Neural progenitor cell (in vitro differentiated cells): ENCODE data around the gene SLC7A6OS. TPM values are rescaled to one million over a fixed set of nuclear protein-coding genes. Genes with fewer than 3 reads are reported as not detected.
A peak's percentile ranks its signal among the peaks of the same experiment; 100 is the strongest.

ENCODE experiments used
- DNase-seq: peaks from one replicate; pipeline ENCODE4 v3.0.0-alpha.2; 2016; ENCODE audit warnings: low spot score
- H2AFZ ChIP-seq: fragments of 200-600 bp; sonication (generic); replicated peaks from 2 replicates; pipeline ENCODE4 v1.6.1; 2016; ENCODE audit warnings: antibody characterized with exemption
- H3F3A ChIP-seq: fragments of 200-600 bp; sonication (generic); 2 replicates; pipeline ENCODE4 v1.6.1; 2016; ENCODE audit warnings: antibody characterized with exemption, low read depth
- H3K27ac ChIP-seq: fragments of 200-600 bp; sonication (generic); 2 replicates; pipeline ENCODE4 v1.5.1; 2016; ENCODE audit warnings: mild to moderate bottlenecking
- H3K27me3 ChIP-seq: fragments of 200-600 bp; sonication (generic); 2 replicates; pipeline ENCODE4 v1.6.1; 2016; ENCODE audit warnings: mild to moderate bottlenecking, moderate library complexity
- H3K36me3 ChIP-seq: fragments of 200-600 bp; sonication (generic); 2 replicates; pipeline ENCODE4 v1.5.1; 2016
- H3K4me1 ChIP-seq: fragments of 200-600 bp; sonication (generic); 2 replicates; pipeline ENCODE4 v1.6.1; 2016; ENCODE audit warnings: mixed run types
- H3K4me2 ChIP-seq: fragments of 200-600 bp; sonication (generic); 2 replicates; pipeline ENCODE4 v1.6.1; 2016
- H3K4me3 ChIP-seq: fragments of 200-600 bp; sonication (generic); 2 replicates; pipeline ENCODE4 v1.5.1; 2016
- H3K79me2 ChIP-seq: fragments of 200-600 bp; sonication (generic); 2 replicates; pipeline ENCODE4 v1.6.1; 2016; ENCODE audit warnings: low read depth
- H3K9ac ChIP-seq: fragments of 200-600 bp; sonication (generic); 2 replicates; pipeline ENCODE4 v1.6.1; 2016
- H3K9me3 ChIP-seq: fragments of 200-600 bp; sonication (generic); 2 replicates; pipeline ENCODE4 v1.5.1; 2016; ENCODE audit warnings: low read depth
- H4K20me1 ChIP-seq: fragments of 200-600 bp; sonication (generic); 2 replicates; pipeline ENCODE4 v1.6.1; 2016; ENCODE audit warnings: low read depth
- H3K27ac Mint-ChIP-seq: 3 replicates; pipeline ENCODE4 v1.8.0; 2021; ENCODE audit warnings: mixed read lengths
- H3K27me3 Mint-ChIP-seq: 2 replicates; pipeline ENCODE4 v1.8.0; 2022; ENCODE audit warnings: low read depth, mild to moderate bottlenecking, inconsistent platforms, moderate library complexity, mixed read lengths; ENCODE audit not compliant: insufficient read depth
- H3K36me3 Mint-ChIP-seq: 3 replicates; pipeline ENCODE4 v1.8.0; 2021; ENCODE audit warnings: mixed read lengths
- H3K4me1 Mint-ChIP-seq: 3 replicates; pipeline ENCODE4 v1.8.0; 2021; ENCODE audit warnings: mixed read lengths
- H3K4me3 Mint-ChIP-seq: 3 replicates; pipeline ENCODE4 v1.8.0; 2021; ENCODE audit warnings: mild to moderate bottlenecking, moderate library complexity, mixed read lengths
- H3K9me3 Mint-ChIP-seq: 3 replicates; pipeline ENCODE4 v1.8.0; 2020; ENCODE audit warnings: mixed read lengths
- EZH2 ChIP-seq: fragments of 200-600 bp; sonication (generic); IDR thresholded peaks from 2 replicates; pipeline ENCODE4 v1.6.1; 2017; ENCODE audit warnings: antibody characterized with exemption, mild to moderate bottlenecking, moderate library complexity
- EZH2phosphoT487 ChIP-seq: fragments of 200-600 bp; sonication (generic); IDR thresholded peaks from 2 replicates; pipeline ENCODE4 v1.6.1; 2017; ENCODE audit warnings: antibody characterized with exemption
- total RNA-seq: library from RNA; depleted of rRNA; stranded (reverse); fragments of >200 nt; gene quantifications from 2 replicates; pipeline ENCODE4 v1.2.3, GENCODE V29; 2015; ENCODE audit warnings: low replicate concordance
- TF ChIP-seq, protein P1 (sequence below): fragments of 200-600 bp; sonication (generic); IDR thresholded peaks from 2 replicates; pipeline ENCODE4 v1.5.1; 2017; ENCODE audit warnings: antibody characterized with exemption, mild to moderate bottlenecking

The SLC7A6OS gene
- total RNA-seq, 1 donor from 2014 or later = 18.7 TPM

DNA sequence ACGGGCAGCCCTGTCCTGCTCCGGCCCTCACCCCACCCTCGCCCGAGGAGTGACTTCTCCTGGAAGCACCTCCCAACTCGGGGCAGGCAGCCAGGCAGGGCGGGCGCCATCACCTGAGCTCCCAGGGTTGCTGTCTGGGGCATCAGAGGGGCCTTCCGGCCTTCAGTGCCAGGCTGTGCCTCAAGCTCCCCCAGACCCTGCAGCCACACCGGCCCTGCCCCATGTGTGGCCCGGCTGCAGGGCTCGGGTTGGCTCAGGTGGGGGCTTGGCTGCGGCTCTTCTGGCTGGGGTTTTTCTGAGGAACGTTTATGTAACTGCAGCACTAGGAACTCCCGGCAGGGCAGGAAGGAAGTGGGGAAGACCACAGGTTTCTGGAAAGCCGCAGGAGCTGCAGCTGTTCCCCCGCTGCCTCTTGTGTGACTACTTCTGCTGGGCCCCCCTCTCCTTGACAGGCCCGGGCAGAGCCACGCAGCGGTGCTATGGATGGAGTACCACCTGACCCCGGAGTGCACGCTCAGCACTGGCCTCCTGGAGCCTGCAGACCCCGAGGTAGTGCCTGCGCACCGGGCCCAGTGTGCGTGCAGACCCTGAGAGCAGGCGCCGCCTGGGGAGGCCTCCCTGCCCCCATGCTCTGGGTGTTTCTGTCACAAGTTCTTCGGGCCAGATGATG, 45.6 kb upstream of the SLC7A6OS start:
- TF ChIP-seq, protein P1, sequence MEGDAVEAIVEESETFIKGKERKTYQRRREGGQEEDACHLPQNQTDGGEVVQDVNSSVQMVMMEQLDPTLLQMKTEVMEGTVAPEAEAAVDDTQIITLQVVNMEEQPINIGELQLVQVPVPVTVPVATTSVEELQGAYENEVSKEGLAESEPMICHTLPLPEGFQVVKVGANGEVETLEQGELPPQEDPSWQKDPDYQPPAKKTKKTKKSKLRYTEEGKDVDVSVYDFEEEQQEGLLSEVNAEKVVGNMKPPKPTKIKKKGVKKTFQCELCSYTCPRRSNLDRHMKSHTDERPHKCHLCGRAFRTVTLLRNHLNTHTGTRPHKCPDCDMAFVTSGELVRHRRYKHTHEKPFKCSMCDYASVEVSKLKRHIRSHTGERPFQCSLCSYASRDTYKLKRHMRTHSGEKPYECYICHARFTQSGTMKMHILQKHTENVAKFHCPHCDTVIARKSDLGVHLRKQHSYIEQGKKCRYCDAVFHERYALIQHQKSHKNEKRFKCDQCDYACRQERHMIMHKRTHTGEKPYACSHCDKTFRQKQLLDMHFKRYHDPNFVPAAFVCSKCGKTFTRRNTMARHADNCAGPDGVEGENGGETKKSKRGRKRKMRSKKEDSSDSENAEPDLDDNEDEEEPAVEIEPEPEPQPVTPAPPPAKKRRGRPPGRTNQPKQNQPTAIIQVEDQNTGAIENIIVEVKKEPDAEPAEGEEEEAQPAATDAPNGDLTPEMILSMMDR = no peak
- no peak for TF ChIP-seq EZH2phosphoT487
- TF ChIP-seq EZH2 = no peak
- no peak for DNase-seq
- Histone ChIP-seq H3K9ac (no peak overlapping the region), H3K4me2 (no peak overlapping the region), H3K27ac (no peak overlapping the region), H3K4me1 (no peaks in the 10 kb centered on the region), H4K20me1 (no peaks in the 10 kb centered on the region), H3K36me3 (no peaks in the 10 kb centered on the region), H3K4me3 (no peak overlapping the region), H3F3A (no peaks in the 10 kb centered on the region), H3K79me2 (no peaks in the 10 kb centered on the region), H3K9me3 (no peaks in the 10 kb centered on the region), H2AFZ (no peak overlapping the region), H3K27me3 (no peaks in the 10 kb centered on the region)
- no peaks in the 10 kb centered on the region for H3K9me3 Mint-ChIP-seq
- peaks cover 4% of the 10 kb centered on the region for H3K27me3 Mint-ChIP-seq
- no peak overlapping the region for H3K4me3 Mint-ChIP-seq
- H3K4me1 Mint-ChIP-seq = no peaks in the 10 kb centered on the region
- H3K36me3 Mint-ChIP-seq = peaks cover 6% of the 10 kb centered on the region
- H3K27ac Mint-ChIP-seq = no peak overlapping the region

DNA sequence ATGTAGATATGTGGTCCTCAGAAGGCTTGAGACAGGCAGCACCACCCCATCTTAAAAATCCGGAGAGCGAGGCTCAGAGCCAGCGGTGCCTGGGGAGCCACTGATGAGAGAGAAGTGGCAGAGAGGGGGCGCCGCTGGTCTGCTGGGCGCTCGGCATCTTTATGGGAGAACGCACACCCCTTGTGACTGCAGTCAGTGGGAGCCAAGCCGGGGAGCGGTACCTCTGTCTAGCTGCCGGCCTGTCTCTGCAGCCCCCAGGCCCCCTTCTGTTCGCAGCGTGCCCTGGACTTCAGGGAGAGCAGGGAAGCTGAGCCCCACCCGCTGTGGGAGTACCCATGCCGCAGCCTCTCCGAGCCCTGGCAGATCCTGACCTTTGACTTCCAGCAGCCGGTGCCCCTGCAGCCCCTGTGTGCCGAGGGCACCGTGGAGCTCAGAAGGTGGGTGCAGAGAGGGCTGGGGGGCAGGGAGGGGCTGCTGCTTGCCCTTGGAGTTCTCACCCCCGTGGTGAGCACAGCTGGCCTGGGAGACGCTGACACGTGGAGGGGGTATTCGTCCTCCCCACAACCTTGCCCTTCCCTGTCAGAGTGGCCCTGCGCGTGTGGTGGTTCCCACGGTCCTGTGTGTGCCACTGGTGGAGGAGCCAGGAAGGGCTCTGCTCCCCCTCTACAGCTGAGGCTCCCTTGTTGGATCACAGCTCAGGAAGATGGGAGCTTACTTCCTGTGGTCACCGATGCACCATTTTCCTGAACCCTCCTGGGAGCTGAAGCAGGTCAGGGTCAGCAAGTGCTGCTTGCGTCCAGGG, 44.9 kb upstream of the SLC7A6OS start:
- H3K9me3 Mint-ChIP-seq = no peaks in the 10 kb centered on the region
- H3F3A ChIP-seq = no peaks in the 10 kb centered on the region
- H3K36me3 Mint-ChIP-seq = peaks cover 6% of the 10 kb centered on the region
- H3K4me3 ChIP-seq = no peak overlapping the region
- no peaks in the 10 kb centered on the region for H3K9me3 ChIP-seq
- DNase-seq = peak; percentile 45
- TF ChIP-seq EZH2 (no peak), EZH2phosphoT487 (no peak)
- TF ChIP-seq, protein P1 = peak; percentile 53
- H3K9ac ChIP-seq = no peak overlapping the region
- no peaks in the 10 kb centered on the region for H3K4me1 Mint-ChIP-seq
- no peak overlapping the region for H3K27ac ChIP-seq
- H3K4me1 ChIP-seq = no peaks in the 10 kb centered on the region
- H3K79me2 ChIP-seq = no peaks in the 10 kb centered on the region
- no peaks in the 10 kb centered on the region for H3K27me3 ChIP-seq
- peaks cover 4% of the 10 kb centered on the region for H3K27me3 Mint-ChIP-seq
- no peaks in the 10 kb centered on the region for H3K36me3 ChIP-seq
- H3K27ac Mint-ChIP-seq = no peak overlapping the region
- no peak overlapping the region for H3K4me3 Mint-ChIP-seq
- H2AFZ ChIP-seq = no peak overlapping the region
- no peak overlapping the region for H3K4me2 ChIP-seq
- H4K20me1 ChIP-seq = no peaks in the 10 kb centered on the region

DNA sequence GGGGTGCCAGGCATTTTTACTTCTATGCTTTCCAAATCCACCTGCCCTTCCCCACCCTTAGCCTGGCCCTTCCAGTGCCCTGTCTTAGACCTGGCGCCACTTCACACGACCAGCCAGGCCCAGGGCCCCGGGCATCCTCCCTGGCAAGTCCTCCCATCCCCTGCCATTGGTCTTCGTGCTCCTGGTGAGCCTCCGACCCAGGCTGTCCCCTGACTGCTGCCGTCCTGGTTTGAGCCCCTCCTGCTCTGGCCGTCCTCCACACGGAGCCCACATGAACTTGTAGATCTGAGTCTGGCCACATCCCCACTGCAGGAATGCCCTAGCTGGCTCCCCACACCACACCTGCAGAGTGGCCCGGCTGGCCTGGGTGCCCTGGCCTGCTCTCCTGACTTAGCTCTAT, 44.1 kb upstream of the SLC7A6OS start:
- H3K4me1 Mint-ChIP-seq = no peaks in the 10 kb centered on the region

More for the DNA sequence above, 44.1 kb upstream of the SLC7A6OS start:
- Mint-ChIP-seq H3K4me3 (no peak overlapping the region), H3K9me3 (no peaks in the 10 kb centered on the region), H3K27me3 (peaks cover 4% of the 10 kb centered on the region), H3K36me3 (peaks cover 4% of the 10 kb centered on the region), H3K27ac (peak overlapping the region; percentile 25)
- Histone ChIP-seq H3K4me1 (no peaks in the 10 kb centered on the region), H3K9ac (no peak overlapping the region), H3K4me3 (no peak overlapping the region), H3K79me2 (no peaks in the 10 kb centered on the region), H3K4me2 (no peak overlapping the region), H3K9me3 (no peaks in the 10 kb centered on the region), H3K27me3 (no peaks in the 10 kb centered on the region), H2AFZ (no peak overlapping the region), H3K27ac (no peak overlapping the region), H4K20me1 (no peaks in the 10 kb centered on the region), H3F3A (no peaks in the 10 kb centered on the region), H3K36me3 (no peaks in the 10 kb centered on the region)
- TF ChIP-seq EZH2phosphoT487 = no peak
- TF ChIP-seq, protein P1 = no peak
- DNase-seq = no peak
